DMS 273 treated with DMSO at 0.1 percent for 48 hours (cell line): ENCODE data around the gene PLXNA4.
"Not testable (repeated sequence)": the region's sequence is repeated elsewhere in the genome, so short reads cannot be mapped to it uniquely, and the experiment has no call there.

Source experiments
- DNase-seq: peaks from one replicate; lab custom pipeline; 2025; lab: John Stamatoyannopoulos, UW

Gene PLXNA4

DNA sequence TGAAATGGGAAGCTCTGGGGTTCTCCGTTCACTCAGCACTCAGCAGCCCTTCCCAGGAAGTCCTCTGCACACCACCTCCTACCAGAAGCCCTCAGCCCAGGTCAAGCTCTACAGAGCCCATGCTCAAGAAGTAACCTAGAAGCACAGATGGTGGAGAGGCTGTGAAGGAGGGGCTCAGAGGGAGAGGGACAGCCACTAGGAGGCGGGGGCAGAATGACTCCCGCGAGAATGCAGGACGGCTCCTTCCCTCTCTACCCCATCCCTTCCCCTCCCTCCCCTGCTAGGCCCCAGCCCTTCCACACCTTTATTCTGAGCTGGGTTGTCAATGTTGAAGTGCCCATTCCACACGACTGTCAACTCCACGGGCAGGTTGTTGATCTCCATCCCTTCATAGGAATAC lies 373.2 kb downstream of the PLXNA4 start:
- DNase-seq = no peak

DNA sequence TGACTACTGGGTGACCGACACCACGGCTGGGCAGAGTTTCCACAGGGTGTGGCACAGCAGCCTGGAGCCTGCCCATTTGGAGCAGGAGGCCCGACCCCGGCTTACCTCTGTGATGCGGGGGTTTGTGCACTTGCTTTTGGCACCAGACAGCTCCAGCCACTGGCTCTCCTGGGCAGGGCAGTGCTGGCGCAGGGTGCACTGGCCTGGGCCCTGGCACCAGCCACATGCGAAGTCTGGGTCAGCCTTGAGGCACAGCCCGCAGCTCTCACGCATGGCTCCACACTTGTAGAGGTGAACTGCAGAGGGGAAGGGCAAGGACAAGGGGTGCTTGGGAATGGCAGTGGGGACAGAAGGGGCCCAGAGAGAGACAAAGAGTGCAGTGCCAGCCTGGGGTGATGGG lies 373.7 kb downstream of the PLXNA4 start:
- no peak for DNase-seq

DNA sequence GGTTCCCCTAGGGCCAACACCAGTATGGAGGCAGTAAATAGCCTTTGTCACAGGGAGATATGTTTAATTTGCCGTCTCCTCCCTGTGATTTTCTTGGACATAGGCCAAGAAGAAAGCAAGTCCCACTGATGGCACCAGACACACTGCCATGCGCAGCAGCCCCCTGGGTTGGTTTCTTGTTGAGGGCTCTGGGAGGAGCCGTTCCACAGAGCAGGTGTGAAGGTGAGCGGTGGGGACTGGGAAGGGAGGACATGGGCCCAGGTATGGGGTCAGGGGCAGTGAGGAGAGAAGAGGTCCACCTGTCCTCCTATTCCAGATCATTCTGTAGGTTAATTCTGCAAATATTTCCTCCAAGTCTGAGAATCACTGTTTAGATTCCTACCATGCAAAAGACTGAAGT lies 376.1 kb downstream of the PLXNA4 start:
- DNase-seq = no peak

DNA sequence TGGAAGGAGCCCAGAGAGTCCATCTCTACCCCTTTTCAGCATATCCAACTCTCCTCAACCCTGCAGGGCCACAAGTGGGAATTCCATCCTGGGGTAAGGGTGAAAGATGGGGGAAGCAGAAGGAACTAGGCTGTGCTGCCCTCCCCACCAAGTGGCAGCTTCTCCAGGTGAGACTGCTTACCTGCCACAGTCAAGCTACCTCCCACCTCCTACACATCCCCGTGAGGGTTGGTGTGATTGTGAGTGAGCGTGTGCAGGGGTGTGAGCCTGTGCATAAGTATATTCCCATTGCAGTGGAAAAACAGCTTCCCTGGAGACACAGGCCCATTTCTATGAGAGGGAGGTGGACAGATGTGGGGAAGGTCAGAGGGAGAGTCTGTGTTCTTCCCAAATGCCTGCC lies 376.6 kb downstream of the PLXNA4 start:
- DNase-seq = no peak

DNA sequence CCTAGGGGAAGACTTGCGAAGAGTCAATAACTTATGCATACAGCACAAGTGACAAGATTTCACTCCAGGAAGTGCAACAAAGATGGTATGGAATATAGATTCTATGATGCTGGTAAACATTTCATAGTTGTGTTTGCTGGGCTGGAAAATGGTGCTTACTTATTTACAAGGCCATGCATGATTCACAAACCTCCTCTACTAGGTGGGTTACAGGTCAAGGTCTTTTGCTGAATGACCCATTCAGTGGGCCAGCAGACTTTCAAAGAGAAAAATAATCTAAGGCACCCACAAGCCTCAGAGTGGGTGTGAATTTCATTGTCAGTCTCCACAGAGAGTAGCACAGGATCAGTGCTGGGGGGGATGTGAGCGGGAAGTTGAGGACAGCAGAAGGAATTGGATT lies 378.5 kb downstream of the PLXNA4 start:
- no peak for DNase-seq

DNA sequence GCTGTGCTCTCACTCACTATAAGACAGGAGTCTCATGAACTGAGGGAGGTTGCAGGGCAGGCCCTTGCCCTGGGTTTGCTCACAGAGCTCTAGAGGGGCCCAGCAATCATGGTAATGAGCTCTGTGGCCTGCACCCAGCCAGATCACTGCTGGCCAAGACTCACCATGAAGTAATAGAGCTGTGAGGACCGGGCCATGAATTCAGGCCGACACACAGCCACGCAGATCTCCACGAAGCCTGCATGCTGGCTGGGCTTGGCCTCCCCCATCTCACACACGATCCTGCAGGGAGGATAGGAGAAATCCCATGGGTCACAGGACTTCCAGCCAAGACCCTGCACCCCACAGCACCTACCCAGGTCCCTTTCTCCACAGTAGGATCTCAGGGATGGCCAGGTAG lies 382.4 kb downstream of the PLXNA4 start:
- DNase-seq = no peak

DNA sequence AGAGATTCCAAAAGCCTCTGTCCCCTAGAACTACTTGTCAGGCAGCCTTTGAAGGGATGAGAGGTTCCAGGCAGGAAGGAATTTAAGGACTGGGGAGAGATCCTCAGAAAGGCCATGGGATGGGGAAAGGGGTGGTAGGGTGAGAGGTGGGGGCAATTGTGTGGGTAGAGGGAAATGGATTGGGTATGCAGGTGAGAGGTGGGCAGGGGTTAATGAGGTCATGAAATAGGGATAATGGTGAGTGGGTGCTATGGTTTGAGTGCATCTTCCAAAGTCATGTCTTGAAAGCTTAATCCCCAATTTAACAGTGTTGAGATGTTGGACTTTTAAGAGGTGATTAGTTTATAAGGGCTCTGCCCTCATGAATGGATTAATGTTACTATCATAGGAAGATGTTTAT lies 383.5 kb downstream of the PLXNA4 start:
- no peak for DNase-seq

DNA sequence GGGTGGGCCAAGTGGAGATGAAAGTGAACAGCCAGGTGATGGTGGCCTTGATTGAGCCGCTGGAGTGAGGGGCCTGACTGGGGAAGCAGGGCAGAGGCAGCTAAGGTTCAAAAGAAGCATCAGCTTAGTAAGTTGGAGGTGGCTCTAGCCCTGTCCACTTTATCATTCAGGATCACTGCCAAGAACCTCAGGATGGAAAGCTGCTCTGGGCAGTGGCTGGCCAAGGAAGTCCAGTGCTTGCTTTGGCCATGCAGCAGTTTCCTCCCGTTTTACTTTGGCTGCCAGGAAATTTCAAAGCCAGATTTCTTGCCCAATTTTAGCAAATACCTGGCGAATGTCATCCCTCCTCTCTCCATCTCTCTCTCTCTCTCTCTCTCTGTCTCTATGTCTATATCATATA lies 384.9 kb downstream of the PLXNA4 start:
- no peak for DNase-seq

DNA sequence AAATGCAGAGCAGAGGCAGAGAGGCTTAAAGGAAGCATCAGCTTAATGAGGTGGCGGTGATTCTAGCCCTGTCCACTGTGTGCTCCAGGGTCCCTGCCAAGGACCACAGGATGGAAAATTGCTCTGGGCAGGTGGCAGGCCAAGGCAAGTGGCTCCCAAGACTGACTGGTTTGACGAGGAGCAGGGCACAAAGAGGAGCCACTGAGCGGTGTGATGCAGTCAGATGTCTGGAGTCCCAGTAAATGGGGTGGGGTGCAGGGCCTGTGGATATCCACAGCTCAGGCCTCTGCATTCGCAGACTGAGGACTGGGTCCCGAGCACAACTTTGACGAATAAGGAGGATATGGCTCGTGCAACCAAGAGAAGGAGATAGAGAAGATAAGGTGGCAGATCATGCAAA lies 385.6 kb downstream of the PLXNA4 start:
- DNase-seq = no peak

DNA sequence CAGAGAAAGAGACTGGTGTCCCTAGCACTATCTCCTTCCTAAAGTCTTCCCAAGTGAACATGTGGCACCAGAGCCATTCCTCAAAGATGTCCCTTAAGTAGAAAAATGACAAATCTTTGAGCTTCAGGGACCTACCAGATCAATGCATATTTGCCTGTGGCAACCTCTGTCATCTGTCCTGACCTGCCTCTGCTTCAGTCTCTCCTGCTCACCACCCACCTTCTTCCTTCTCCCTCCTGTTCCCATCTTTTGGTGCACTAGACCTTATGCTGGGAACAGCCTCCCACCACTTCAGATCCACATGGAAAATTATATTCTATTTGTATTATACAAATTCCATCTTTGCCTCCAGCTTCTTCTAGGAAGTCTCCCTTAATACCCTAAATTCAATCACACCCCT lies 386.4 kb downstream of the PLXNA4 start:
- DNase-seq = no peak

DNA sequence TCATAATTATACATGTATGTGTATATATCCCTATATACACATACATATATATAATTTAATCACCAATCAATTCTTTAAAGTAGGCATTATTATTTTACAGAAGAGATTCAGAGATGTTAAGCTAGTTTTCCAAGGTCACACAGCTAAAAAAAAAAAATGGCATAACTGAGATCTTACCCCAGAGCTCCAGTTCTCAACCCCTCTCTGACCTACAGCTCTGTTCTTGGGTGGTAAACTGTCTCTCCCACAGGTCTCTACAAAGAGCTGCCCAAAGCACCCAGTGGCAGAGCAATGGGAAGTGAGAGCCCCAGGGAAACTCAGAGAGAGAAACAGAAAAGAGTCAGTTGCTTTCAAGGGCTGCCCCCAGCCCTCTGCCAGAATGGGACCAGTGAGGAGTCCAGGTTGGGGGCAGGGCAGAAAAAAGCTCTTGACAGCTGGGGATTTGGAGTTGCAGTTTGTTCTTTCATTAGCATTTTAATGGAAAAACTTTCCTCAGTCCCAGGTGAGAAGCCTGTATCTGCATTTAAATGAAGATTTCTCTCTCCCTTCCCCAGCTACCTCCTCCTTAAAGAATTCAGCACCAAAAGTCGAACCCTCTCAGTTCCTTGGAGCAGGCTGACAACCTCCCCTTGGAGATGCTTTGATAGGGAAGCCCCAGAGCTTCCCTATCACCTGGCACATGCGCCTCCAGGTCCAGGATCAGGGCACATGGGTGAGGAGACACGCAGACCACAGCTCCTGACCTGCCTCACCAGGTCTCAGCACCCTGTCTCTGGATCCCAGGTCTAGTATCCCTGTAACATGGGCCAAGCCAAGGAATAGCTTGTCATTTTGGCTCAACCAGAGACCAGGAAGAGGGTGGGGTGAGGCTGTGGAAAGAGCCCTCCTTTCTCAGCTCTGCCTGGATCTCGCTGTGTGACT lies 388.1 kb downstream of the PLXNA4 start:
- DNase-seq = no peak

DNA sequence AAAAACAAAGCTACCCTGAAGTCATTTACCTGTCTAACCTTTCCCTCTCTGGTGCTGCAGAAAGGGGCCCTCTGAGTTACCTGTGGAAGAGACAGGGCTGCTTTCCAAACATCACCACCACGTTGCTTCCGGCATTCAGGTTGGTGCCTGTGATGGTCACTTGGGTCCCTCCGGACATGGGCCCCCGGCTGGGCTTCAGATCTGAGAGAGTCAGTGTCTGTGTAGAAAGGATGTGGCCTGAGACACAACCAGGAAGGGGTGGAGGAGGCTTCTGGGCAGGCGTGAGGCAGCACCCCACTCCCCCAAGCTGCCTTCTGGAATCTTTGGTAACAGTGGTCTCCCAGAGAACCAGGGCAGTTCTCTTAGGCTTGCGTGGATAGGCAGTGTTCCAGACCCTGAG lies 388.9 kb downstream of the PLXNA4 start:
- no peak for DNase-seq

DNA sequence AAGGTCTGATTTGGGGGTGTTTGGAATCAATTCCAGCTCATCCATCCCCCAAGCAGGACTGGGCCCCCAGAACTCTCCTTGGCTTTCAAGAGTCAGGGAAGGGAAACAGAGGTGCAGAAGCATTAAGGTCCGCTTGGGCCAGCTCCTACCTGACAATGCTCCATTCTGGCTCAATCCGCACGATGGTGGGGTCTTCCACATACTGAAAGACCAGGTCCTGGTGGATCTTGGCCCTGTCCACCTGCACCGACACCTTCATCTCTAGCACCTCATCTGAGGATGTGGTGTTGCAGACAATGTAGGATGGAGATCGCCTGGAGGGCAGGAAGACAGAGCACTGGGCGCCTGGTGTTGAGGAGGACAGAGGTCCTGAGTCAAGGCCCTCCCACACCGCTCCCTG lies 391.1 kb downstream of the PLXNA4 start:
- DNase-seq = no peak

DNA sequence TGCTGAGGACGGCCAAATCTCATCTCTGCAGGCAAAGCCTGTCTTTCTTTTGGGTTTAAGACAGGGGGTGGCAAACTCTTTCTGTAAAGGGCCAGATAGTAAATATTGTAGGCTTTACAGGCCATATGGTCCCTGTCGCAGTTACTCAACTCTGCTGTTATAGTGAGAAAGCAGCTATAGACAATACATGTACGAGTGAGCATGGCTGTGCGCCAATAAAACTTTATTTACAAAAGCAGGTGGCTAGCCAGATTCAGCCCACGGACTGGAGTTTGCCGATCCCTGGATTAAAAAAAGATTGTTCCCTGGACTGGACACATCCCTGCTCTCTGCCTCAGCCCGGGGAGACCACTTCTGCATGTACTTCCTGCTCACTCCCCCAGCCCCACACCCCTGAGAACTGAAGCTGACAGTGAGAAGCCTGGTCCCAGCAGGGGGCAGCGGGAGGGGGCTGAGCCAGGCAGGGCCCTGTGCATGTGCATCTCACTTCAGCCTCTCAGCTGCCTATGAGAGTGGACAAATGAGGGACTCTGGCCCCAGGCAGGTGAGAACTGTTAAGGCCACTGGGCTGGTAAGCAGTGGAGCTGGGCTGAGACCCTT lies 392.4 kb downstream of the PLXNA4 start:
- DNase-seq = peak; percentile 11

DNA sequence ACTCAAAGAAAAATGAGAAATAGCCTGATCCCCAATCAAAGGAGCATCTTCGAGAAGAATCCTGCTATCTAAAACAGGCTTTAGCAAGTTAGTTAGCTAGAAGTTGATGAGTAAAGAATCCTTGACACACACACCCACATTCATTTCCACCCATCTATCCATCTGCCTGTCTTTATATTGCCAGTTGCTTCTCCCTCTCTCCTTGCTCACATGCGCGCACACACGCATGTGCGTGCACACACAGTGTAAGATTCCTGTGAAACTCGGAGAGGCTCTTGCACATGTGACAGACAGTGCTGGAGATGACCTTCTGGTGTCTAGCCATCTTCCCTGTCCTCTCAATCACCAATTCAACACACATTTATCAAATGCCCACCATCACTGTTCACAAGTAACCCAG lies 393.3 kb downstream of the PLXNA4 start:
- DNase-seq = no peak

DNA sequence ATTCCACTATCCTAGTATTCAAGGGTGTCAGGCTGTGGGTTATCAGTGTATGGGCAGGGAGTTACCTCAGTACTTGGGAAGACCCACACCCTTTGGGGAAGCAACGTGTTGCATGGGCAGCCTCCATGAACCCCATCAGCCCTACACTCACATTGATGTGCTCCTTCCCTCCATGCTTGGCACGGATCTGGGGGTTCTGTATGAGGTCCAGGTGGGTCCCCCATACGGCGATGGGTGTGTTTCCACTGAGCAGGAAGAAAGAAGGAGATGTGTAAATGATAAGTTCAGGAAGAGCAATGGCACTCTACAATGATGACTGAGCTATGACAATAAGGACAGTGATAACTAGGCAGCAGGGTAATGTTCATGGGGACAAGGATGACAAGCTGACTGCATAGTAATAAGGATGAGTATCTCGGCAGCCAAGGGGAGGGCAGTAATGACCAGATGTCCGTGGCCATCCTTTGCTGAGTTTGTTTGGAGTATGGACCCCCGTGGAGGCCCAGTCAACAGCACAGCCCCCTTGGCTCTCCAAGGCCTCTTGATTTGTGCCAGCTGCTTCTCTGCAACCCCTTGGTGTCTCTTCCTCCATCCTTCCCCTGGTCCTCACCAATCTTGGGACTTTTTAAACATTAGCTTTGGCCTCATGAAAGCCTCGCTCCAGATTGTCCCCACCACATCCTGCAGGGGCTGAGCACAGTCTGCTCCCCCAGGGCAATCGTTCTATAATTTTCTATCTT lies 394.2 kb downstream of the PLXNA4 start:
- no peak for DNase-seq

DNA sequence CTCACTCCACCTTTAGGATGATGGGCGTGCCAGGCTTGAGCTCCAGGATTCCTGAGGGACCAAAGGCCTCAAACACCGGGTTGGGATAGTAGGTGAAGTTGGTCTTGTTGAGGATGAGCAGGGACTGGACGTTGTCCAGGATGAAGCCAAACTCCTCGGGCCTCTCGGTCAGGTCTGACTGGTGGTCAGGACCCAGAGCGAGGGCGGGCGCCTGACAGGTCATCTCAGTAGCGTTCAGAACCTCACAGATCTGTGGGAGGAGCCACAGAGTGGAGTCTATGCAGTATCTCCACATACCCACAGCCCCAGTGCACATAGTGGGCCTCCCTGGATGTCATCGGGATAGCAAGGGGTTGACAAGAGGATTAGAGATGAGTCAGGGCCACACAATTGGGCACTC lies 394.9 kb downstream of the PLXNA4 start:
- no peak for DNase-seq

DNA sequence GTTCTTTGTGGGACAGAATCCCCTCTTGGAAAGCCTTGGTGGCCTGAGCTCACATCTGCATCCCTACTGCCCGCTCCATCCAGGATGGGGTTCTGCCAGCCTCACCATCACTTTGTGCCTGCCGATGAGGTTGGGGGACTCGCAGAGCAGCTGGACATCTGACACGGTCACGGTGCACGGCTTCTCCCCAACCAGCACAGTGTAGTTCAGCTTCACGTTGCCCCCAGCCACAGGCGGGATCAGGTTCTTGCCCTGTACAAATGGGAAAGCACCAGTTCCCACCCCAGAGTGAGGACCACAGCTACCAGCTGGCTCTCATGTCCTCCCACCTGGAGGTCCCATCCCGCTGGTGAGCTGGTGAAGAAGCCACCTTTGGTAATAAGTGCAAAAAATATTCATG lies 395.8 kb downstream of the PLXNA4 start:
- DNase-seq = no peak

DNA sequence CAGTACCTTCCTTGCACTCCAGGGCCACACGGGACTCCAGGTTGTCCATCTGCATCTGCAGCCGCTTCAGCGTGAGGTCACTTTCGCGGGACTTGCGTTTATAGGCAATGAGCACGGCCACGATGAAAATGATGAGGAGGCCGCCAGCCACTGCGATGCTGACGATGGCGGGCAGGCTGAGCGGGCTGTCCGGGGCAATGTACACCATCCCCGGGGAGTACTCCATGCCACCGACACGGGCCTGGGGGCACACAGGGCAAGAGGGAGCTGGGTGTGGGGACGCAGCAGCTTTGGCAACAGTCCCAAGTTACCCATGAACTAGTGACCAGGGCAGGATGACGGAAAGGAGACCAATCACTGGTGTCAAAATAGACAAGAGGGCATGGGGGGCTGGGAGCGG lies 396.6 kb downstream of the PLXNA4 start:
- DNase-seq = no peak

DNA sequence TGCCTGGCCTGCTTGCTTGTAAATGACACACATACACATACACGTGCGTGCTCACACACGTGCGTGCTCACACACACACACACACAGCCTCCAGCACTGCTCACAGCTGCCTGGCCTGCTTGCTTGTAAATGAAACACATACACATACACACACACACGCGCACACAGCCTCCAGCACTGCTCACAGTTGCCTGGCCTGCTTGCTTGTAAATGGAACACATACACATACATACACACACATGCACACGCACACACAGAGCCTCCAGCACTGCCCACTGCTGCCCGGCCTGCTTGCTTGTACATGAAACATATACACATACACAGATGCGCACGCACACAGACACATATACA lies 397.2 kb downstream of the PLXNA4 start:
- no peak for DNase-seq

DNA sequence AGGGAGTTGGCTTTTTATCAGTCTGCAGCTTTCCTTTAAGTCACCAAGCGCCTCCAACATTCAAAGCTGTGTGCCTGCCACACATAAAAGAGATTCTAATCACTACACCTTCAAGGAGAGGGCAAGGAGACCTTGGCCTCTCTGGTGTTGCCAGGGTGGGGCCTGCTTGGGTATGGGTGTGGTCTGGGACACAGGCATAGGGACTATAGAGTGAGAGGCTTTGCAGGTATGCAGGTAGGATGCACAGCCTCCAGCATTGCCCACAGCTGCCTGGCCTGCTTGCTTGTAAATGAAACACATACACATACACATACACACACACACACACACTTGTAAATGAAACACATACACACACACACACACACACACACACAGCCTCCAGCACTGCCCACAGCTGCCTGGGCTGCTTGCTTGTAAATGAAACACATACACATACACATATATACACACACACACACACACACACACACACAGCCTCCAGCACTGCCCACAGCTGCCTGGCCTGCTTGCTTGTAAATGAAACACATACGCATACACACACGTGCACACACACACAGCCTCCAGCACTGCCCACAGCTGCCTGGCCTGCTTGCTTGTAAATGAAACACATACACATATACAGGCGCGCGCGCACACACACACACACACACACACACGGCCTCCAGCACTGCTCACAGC lies 397.7 kb downstream of the PLXNA4 start:
- DNase-seq = not testable (repeated sequence)

DNA sequence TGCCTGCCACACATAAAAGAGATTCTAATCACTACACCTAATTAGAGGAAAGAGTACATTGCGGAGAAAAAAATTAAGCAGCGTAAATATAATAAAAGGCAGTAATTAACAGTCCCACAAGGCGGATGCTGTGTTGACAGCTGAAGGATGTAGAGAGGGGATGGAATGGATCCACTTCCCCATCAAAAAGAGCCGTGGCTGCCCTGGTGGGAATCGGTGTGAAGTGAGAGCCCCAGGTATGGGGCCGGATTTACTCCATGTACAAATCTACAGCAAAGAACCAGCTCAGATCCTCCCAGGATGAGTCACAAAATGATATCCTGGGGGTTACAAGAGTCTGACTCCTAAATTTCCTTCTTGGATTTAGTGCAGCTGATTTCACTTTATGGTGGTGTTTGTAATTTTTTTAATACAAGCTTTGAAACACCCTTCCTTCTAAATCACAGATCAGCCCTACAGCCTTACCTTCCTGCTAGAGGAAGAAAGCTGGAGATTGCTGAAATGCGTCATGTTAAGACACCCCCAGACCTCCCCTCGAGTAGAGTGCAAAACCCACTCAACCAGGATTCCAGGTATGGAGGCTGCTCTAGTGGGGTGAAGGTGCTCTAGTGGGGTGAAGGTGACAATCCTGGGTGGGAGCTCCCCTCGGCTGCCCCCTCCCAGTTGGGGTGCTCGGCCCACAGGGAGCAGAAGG lies 398.4 kb downstream of the PLXNA4 start:
- DNase-seq = no peak
